OCI-LY3 (cell line): ENCODE data around the gene DYRK3.

Experiments
- H2AFZ ChIP-seq: fragments of 200-600, 300-600 bp; shearing (Covaris generic); 2 replicates; pipeline ENCODE4 v1.6.0; 2014; ENCODE audit warnings: antibody characterized with exemption, low read depth, low read length
- H3K27ac ChIP-seq: fragments of 200-600, 300-600 bp; sonication (generic); 2 replicates; pipeline ENCODE4 v1.5.1; 2014; ENCODE audit warnings: mild to moderate bottlenecking, low read length, moderate library complexity, mixed read lengths
- H3K27me3 ChIP-seq: fragments of 200-600, 300-600 bp; sonication (generic); 2 replicates; pipeline ENCODE4 v1.6.1; 2014; ENCODE audit warnings: low read depth, low read length, mixed read lengths
- H3K36me3 ChIP-seq: fragments of 200-600, 300-600 bp; sonication (generic); replicated peaks from 2 replicates; pipeline ENCODE3; 2014; ENCODE audit warnings: low read depth, low read length, mixed read lengths
- H3K4me1 ChIP-seq: fragments of 300-600, 200-600 bp; sonication (generic); 2 replicates; pipeline ENCODE4 v1.6.1; 2014; ENCODE audit warnings: low read length, mixed read lengths
- H3K4me2 ChIP-seq: fragments of 200-600, 300-600 bp; sonication (generic); 2 replicates; pipeline ENCODE4 v1.6.1; 2014; ENCODE audit warnings: low read length, mixed read lengths
- H3K4me3 ChIP-seq: fragments of 300-600, 200-600 bp; sonication (generic); 2 replicates; pipeline ENCODE4 v1.5.1; 2014; ENCODE audit warnings: antibody characterized with exemption, mild to moderate bottlenecking, low read length, moderate library complexity
- H3K79me2 ChIP-seq: fragments of 300-600, 200-600 bp; shearing (Covaris generic); 2 replicates; pipeline ENCODE4 v1.6.1; 2014; ENCODE audit warnings: mild to moderate bottlenecking, low read length, mixed read lengths
- H3K9ac ChIP-seq: fragments of 300-600, 200-600 bp; shearing (Covaris generic); 2 replicates; pipeline ENCODE4 v1.6.0; 2014; ENCODE audit warnings: mild to moderate bottlenecking, low read length, moderate library complexity
- H3K9me3 ChIP-seq: fragments of 200-600, 300-600 bp; shearing (Covaris generic); 2 replicates; pipeline ENCODE4 v1.6.1; 2014; ENCODE audit warnings: low read length, mixed read lengths; ENCODE audit not compliant: insufficient read depth
- H4K20me1 ChIP-seq: fragments of 200-600, 300-600 bp; sonication (generic); 2 replicates; pipeline ENCODE4 v1.6.1; 2016; ENCODE audit warnings: low read length, mixed read lengths; ENCODE audit not compliant: insufficient read depth
- CTCF ChIP-seq: fragments of 200-600, 300-600 bp; sonication (generic); IDR thresholded peaks from 2 replicates; pipeline ENCODE4 v1.5.1; 2014; ENCODE audit warnings: antibody characterized with exemption, low read length, low read depth
- EZH2phosphoT487 ChIP-seq: fragments of 200-600 bp; shearing (Covaris generic); IDR thresholded peaks from 2 replicates; pipeline ENCODE4 v1.6.1; 2018; ENCODE audit warnings: antibody characterized with exemption, mixed run types, low read depth

DYRK3 gene

DNA sequence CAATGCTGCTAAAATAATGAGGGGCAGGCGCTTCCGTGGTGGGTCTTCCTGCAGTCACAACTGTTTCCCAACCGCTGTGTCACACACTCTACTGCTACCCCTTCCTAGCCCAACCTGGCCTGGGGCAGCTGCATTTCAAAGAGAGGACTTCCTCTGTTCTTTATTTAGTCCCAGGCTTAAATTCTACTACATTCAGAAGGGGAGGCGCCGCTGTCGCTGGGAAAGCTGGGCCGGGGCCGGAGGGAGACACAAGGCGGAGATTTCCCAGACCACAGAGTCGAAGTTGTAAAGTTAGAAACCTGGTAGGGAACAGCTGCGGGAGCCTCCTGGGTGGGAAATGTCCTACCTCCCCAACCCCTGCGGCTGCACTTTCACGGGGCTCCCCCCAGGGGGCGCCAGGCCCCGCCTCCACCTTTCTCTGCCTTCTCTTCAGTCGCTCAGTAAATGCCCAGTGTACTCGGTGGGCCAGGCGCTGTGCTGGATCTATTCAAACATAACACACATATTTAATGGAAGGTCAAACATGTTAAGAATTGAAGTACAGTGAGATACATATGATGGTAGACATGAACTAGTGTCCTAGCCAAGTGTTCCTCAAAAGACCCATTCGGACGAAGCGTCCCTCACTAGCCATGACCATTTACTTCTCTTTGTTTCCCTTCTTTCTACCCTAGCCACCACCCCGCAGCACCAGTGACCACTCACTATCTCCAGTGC, 23.1 kb downstream of the DYRK3 start:
- peak overlapping the region; percentile 70 for H3K4me3 ChIP-seq
- no peaks in the 10 kb centered on the region for H3K36me3 ChIP-seq
- peaks cover 21% of the 10 kb centered on the region for H3K4me1 ChIP-seq
- H3K9me3 ChIP-seq: no peaks in the 10 kb centered on the region
- H2AFZ ChIP-seq: peak overlapping the region; percentile 65
- peak; percentile 94 for TF ChIP-seq CTCF
- no peak for TF ChIP-seq EZH2phosphoT487
- H3K4me2 ChIP-seq: peak overlapping the region; percentile 83
- peaks cover 32% of the 10 kb centered on the region for H3K27me3 ChIP-seq
- H3K9ac ChIP-seq: peak overlapping the region; percentile 26; the same call in 1 of the 2 replicates
- no peak overlapping the region for H3K27ac ChIP-seq
- no peaks in the 10 kb centered on the region for H4K20me1 ChIP-seq
- H3K79me2 ChIP-seq: no peaks in the 10 kb centered on the region

DNA sequence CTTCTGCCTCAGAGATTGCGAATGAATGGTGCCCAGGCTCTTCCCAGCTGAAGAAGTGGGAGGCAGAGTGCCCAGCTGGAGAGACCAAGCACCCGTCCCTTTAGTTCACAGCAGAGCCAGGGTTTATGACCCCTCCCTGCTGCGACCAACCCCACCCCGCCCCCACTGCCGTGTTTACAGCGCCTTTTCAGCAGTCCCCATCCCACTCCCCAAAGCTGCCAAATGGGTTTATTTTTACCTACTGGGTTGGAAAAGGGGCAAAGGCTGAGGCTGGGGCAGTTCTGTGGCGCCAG, 23.6 kb downstream of the DYRK3 start:
- Histone ChIP-seq H3K27ac (no peak overlapping the region), H3K79me2 (no peaks in the 10 kb centered on the region), H3K27me3 (peaks cover 37% of the 10 kb centered on the region), H4K20me1 (no peaks in the 10 kb centered on the region), H3K9me3 (no peaks in the 10 kb centered on the region), H3K4me3 (no peak overlapping the region), H2AFZ (no peak overlapping the region), H3K36me3 (no peaks in the 10 kb centered on the region), H3K4me1 (peaks cover 26% of the 10 kb centered on the region), H3K9ac (no peak overlapping the region), H3K4me2 (peak overlapping the region; percentile 83; the same call in 1 of the 2 replicates)
- TF ChIP-seq EZH2phosphoT487: no peak
- no peak for TF ChIP-seq CTCF

GRCh38 chr1:206660136-206660535, 24.8 kb downstream of the DYRK3 start:
- H3K36me3 ChIP-seq: no peaks in the 10 kb centered on the region
- TF ChIP-seq EZH2phosphoT487: no peak
- no peak for TF ChIP-seq CTCF
- no peak overlapping the region for H3K4me3 ChIP-seq
- H3K27ac ChIP-seq: no peak overlapping the region
- H3K27me3 ChIP-seq: peaks cover 45% of the 10 kb centered on the region
- H3K79me2 ChIP-seq: no peaks in the 10 kb centered on the region
- H2AFZ ChIP-seq: no peak overlapping the region
- peaks cover 38% of the 10 kb centered on the region for H3K4me1 ChIP-seq
- H3K9ac ChIP-seq: no peak overlapping the region
- no peaks in the 10 kb centered on the region for H4K20me1 ChIP-seq
- H3K4me2 ChIP-seq: no peak overlapping the region
- H3K9me3 ChIP-seq: no peaks in the 10 kb centered on the region

GRCh38 chr1:206661161-206661820, 26.0 kb downstream of the DYRK3 start:
- H3K4me1 ChIP-seq: peaks cover 45% of the 10 kb centered on the region
- no peak for TF ChIP-seq CTCF
- TF ChIP-seq EZH2phosphoT487: no peak
- no peaks in the 10 kb centered on the region for H3K79me2 ChIP-seq
- no peak overlapping the region for H3K4me2 ChIP-seq
- no peaks in the 10 kb centered on the region for H3K9me3 ChIP-seq
- H3K27ac ChIP-seq: no peak overlapping the region
- H3K9ac ChIP-seq: no peak overlapping the region
- no peaks in the 10 kb centered on the region for H3K36me3 ChIP-seq
- H3K4me3 ChIP-seq: no peak overlapping the region
- H2AFZ ChIP-seq: no peak overlapping the region
- H3K27me3 ChIP-seq: peaks cover 56% of the 10 kb centered on the region
- H4K20me1 ChIP-seq: no peaks in the 10 kb centered on the region
